Measurements from ENCODE around the gene ACVR1B. TPM values are rescaled to one million over a fixed set of nuclear protein-coding genes. Genes with fewer than 3 reads are reported as not detected.

Gene ACVR1B
- total RNA-seq, 1 donor from 2014 or later, result 9.3 TPM

DNA sequence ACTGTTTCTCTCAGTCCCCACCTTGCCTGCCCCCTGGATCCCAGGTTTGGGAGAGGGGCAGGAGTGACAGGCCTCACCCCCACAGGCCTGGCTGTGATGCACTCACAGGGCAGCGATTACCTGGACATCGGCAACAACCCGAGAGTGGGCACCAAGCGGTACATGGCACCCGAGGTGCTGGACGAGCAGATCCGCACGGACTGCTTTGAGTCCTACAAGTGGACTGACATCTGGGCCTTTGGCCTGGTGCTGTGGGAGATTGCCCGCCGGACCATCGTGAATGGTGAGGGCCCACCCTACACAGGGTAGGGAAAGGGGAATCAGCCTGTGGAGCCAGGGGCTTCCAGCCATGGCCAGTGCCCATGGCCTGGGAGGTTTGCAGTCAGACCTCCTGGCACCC is 35.5 kb upstream of the ACVR1B start:
- intact Hi-C loops (cut with DNase I), result no loop called here
- peak; percentile 46 for DNase-seq (ENCODE audit: low spot score)

DNA sequence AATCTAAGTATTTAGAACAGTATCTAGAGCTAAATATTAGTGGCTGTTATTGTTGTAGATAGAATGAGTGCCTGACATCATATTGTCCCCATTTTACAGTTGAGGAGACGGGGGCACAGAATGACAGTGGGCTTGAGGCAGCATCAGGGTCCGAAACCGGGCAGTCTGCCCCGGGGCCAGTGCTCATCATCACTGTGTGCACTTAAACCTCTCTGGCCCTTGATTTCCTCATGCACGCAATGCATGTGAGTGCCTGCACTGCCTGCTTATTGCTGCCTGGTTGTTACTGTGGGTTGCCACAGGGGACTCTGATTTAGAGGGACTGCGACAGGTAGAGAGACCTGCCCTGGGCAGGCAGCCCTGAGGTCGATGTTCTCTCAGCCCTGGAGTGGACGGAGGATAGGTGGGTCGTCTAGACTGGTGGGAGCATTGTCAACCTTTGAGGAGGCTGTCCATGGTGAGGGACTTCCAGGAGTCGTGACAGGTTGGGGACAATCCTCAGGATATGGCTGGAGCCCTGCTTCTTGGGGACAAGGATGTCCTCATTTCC is 34.4 kb upstream of the ACVR1B start:
- intact Hi-C loops (cut with DNase I), result no loop called here
- DNase-seq (ENCODE audit: low spot score), result no peak

DNA sequence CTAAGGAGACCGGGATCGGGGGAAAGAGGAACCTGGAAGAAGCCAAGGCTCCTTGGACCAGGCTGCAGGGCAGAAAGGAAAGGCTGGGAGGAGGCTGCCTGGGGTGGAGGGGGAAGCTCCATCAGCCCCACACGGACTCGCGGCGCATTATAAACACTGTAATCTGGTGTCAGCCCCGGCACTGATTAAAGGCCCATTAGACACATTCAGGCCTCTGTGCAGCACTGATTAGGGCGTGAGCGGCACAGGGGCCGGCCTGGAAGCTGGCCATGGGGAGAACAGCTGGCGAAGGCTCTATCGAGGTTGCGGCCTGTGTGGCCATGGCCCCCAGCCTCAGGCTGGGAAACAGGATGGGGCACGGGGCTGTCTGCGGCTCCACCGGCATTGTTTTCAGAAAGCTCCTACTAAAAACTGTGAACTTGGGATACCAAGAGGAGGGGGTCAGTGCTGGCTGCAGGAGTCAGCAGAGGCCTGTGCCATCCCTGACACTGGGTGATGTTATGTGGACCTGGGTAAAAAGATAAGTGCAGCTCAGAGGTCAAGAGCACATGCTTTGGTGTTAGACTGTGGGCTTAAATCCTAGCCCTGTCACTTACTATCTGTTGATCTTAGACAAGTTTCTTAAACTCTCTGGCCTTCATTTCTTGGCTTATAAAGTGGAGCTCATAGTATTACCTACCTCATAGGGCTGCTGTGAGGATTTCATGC is 33.6 kb upstream of the ACVR1B start:
- no peak for DNase-seq (ENCODE audit: low spot score)
- intact Hi-C loops (cut with DNase I), result no loop called here

DNA sequence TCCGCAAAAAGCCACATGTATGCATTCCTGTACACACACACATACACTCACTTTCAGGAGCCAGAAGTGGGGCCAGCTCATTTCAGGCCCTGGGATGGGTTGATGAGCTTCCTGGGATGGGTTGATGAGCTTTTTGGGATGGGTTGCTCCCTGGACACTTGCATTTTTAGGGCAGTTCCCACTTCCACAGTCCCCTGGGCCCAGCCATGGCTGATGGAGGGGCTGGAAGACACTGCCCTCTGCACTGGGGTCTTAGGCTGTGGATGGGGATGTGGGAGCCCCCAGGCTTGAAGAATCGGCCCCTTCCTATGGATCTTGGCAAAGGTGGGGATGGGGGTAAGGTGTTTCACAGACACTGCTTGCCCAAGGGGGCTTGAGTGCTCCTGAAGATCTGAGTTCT is 31.5 kb upstream of the ACVR1B start:
- no peak for DNase-seq (ENCODE audit: low spot score)
- intact Hi-C loops (cut with DNase I), result no loop called here

GRCh38 chr12:51921017-51921725 is 30.3 kb upstream of the ACVR1B start:
- intact Hi-C loops (cut with DNase I), result no loop called here
- peak; percentile 47 for DNase-seq (ENCODE audit: low spot score)

DNA sequence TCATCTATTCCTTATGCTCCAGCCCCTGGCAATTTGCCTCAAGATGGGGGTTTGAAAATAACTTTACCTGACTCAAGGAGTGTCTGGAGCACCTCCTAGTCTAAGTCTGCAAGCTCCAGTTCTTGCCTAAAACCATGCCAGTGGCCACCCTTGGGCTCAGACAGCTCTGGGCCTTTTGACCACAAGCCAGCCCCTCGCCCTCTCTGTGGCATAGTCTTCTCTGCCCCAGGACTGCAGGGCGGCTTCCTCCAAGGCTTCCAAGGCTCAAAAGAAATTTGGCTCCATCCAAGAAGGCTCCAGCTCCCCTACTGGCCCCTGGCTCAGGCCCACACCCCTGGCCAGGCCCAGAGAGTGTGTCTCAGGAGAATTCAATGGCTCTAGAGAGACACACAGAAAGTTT is 29.4 kb upstream of the ACVR1B start:
- intact Hi-C loops (cut with DNase I), result loop anchor here (2.0 kb wide), 2 partner anchors 25 to 59 kb away; no protein-coding TSS in a partner anchor
- peak; percentile 70 for DNase-seq (ENCODE audit: low spot score)

DNA sequence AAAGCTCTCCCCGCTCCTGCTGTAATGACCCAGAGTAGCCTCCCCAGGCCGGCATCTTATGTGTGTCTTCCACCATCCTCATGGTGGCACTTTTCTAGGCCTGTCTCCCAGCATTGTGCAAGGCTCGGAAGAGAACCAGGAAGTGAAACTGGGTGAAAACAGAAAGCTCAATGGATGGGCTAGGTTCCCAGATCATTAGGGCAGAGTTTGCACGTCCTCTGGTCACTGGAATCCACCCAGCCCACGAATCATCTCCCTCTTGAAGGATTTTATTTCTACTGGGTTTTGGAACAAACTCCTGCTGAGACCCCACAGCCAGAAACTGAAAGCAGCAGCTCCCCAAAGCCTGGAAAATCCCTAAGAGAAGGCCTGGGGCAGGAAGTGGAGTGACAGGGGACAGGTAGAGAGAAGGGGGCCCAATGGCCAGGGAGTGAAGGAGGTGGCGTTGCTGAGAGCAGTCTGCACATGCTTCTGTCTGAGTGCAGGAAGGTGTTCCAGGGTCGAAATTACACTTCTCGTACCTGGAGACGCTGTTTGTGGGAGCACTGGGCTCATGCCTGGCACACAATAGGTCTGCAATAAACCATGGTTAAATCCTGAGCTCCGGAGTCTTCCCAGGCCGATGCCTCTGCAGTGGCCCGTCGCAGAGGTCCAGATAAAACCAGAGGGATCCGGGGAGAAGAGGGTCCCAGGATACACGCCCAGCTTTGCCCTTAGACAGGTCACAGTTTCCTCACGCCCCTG is 28.6 kb upstream of the ACVR1B start:
- intact Hi-C loops (cut with DNase I), result loop anchor here (2.0 kb wide), 2 partner anchors 26 to 58 kb away; no protein-coding TSS in a partner anchor
- DNase-seq (ENCODE audit: low spot score), result peak; percentile 72

GRCh38 chr12:51923506-51924365 is 27.8 kb upstream of the ACVR1B start:
- peak; percentile 87 for DNase-seq (ENCODE audit: low spot score)
- intact Hi-C loops (cut with DNase I), result loop anchor here (2.0 kb wide), 2 partner anchors 27 to 57 kb away; no protein-coding TSS in a partner anchor

- intact Hi-C loops (cut with DNase I), result no loop called here
- no peak for DNase-seq (ENCODE audit: low spot score)
Measured at GRCh38 chr12:51924551-51925319, 26.8 kb upstream of the ACVR1B start.

GRCh38 chr12:51925346-51926063 is 26.0 kb upstream of the ACVR1B start:
- DNase-seq (ENCODE audit: low spot score), result no peak
- intact Hi-C loops (cut with DNase I), result no loop called here

- intact Hi-C loops (cut with DNase I), result no loop called here
- DNase-seq (ENCODE audit: low spot score), result peak; percentile 50
Measured at GRCh38 chr12:51926064-51926632, 25.4 kb upstream of the ACVR1B start.

DNA sequence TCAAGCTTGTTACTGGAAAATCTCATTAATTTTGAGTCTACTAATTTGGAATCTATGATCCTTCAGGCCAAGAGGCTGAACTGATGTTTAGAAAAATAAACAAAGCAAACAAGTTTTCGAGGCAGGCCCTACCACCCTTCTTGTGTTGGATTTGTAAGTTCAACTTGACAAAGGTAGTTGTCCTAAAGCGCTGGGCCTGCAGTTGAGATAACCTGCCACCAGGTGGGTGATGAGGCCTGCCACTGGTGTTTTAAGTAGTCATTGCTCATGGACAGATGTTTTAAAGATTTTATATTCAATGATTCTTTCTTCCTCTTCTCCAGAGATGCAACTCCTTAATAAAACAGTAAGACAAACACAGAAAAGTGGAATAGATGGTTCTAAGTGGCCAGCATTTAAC is 24.8 kb upstream of the ACVR1B start:
- peak; percentile 39 for DNase-seq (ENCODE audit: low spot score)
- intact Hi-C loops (cut with DNase I), result no loop called here

DNA sequence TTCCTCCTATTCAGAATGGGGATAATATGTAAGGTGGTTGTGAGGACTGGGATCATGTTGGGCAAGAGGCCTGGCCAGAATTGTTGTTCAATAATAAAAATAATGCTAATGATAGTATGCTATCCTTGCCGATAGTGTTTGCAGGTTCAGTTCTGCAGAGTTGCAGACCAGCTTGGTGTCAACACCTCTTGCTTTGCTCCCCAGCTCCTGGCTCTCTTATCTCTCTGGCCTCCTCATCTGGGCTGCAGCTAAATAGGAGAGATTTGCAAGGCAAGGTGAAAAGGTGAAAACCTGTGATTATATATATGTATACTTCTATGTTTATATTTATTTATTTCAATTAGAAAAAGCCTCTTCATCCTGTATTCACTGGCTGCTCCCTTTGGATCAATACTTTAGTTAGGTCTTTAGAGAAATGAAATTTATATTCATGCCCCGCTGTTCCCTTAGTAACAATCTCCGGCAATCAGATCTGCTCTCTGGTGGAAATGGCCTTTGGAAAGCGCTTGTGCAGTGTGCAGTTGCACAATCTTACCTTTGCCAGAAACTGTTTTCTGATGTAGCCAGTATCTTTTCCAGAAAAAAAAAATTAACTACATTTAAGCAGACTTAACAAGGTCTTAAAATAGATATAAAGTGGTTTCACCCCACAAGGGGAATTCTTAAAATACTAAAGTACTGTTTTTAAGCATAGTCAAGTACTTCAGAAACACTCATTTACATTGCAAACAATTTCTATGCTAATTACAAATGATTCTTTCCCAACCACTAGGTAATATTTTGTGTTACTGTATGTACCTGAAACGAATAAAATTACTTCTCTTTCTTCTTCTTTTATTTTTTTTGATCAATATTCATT is 19.1 kb upstream of the ACVR1B start:
- intact Hi-C loops (cut with DNase I), result no loop called here
- DNase-seq (ENCODE audit: low spot score), result peak; percentile 10

DNA sequence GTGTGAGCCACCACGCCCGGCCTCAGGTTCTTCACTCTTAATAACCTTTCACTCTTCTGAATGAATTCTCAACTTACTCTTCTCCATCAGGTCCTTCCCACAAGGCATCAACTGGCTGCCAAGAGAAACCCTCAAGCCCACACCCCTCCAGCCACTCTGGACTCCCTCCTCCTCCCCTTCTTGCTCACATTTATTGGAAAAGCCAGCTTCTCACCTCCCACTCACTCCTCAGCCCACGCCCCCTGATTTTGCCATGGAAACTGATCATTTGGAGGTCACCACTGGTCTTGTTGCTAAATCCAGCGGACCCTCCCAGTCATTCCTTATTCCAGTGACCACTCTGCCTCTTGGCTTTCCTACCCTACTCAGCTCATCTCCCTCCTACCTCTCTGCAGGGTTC is 17.4 kb upstream of the ACVR1B start:
- peak; percentile 29 for DNase-seq (ENCODE audit: low spot score)
- intact Hi-C loops (cut with DNase I), result no loop called here

- peak; percentile 27 for DNase-seq (ENCODE audit: low spot score)
- intact Hi-C loops (cut with DNase I), result no loop called here
Measured at GRCh38 chr12:51937926-51938325, 13.6 kb upstream of the ACVR1B start.

- intact Hi-C loops (cut with DNase I), result no loop called here
- DNase-seq (ENCODE audit: low spot score), result peak; percentile 47
Measured at GRCh38 chr12:51938726-51939125, 12.8 kb upstream of the ACVR1B start.

Data from cardiac septum (tissue), 1 donor.